GM21717 (cell line): Measurements from ENCODE around the gene SORBS1.
"Not testable (repeated sequence)": the region's sequence is repeated elsewhere in the genome, so short reads cannot be mapped to it uniquely, and the experiment has no call there.

Experiments used
- ATAC-seq: cut with Tn5 transposase; IDR thresholded peaks from one replicate; pipeline ENCODE4 v1.9.1; 2021; ENCODE audit warnings: mild to moderate bottlenecking, moderate library complexity; ENCODE audit not compliant: unreplicated experiment

Gene SORBS1

DNA sequence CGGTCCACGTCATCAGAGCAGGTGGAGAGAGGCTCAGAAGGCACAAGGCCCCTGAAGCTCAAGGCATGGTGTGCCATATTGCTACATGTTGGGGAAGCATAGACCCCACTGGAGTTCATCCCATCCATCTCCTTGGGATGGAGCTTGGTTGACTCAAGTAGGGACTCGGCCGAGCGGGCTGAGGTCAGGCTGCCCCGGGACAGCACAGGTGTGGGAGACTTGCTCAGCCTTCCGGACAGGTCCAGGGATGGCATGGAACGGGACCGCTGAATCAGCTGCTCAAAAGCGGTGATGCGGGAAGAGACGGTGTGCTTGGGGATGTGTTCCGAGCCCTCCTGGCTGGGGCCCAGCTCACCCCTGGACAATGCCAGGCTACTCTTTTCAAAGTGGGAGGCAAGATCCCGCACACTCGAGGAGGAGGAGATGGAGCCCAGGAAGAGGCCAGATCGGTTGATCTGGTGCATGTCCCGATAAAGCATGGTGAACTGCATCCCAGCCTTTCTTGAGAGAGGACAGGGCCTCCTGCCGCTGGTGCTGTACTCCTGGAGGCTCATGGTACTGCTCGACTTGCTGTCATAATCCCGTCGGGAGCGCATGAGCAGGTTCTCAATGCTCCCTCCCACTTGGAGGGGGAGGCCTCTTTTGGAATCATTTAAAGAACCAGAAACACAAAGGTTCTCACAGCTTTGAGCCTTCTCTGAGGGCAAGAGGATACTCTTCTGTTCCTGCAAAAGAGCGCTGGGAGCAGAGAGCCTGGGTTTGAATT lies 204.8 kb downstream of the SORBS1 start:
- ATAC-seq, result no peak

GRCh38 chr10:95355301-95355700 lies 205.9 kb downstream of the SORBS1 start:
- ATAC-seq, result no peak

DNA sequence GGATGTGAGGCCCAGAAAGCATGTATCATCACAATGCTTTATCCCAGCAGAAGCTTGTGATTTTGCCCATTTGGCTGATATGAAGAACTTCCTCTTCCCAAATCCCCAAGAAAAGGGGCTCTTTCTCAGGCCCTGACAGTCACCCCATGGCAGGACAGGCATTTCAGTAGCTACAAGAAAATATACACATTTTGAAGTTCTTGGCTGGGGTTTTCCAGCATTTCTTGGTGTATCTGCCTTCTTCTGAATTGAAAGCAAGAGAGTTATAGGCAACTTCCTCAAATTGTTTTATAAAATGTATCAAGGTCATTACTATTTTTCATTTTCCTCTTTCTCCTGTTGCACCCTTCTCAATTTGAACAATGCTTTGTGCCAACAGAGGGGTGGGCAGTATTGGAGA lies 207.1 kb downstream of the SORBS1 start:
- ATAC-seq, result no peak

- no peak for ATAC-seq
Measured at GRCh38 chr10:95353123-95353522, 208.0 kb downstream of the SORBS1 start.

GRCh38 chr10:95352684-95353083 lies 208.5 kb downstream of the SORBS1 start:
- no peak for ATAC-seq

DNA sequence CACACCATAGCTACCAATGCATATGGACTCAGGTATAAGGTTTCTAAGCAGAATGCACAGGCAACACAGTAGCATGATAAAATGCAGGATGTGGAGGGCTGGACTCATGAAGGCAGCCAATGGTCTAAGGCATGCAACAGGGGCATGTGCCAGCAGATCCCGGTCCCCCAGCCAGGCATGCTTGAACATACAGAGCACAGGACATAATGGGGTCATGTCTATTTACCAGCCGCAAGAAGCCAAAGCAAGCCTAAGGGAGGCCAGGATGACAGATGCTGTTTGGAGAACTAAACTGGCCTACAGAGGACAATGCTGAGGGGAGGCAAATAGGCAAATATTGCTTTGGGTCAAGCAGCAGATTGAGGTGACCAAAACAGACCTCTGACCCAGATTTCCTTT lies 210.3 kb downstream of the SORBS1 start:
- no peak for ATAC-seq

GRCh38 chr10:95350219-95350829 lies 210.8 kb downstream of the SORBS1 start:
- ATAC-seq, result no peak

DNA sequence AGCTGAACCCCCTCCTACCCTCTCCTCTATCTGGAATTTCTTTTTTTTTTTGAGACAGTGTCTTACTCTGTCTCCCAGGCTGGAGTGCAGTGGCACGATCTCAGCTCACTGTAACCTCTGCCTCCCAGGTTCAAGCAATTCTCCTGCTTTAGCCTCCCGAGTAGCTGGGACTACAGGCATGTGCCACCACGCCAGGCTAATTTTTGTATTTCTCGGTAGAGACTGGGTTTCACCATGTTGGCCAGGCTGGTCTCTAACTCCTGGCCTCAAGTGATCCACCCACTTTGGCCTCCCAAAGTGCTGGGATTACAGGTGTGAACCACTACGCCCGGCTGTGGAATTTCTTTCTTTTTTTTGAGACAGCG lies 213.8 kb downstream of the SORBS1 start:
- not testable (repeated sequence) for ATAC-seq

- no peak for ATAC-seq
Measured at GRCh38 chr10:95346715-95347401, 214.3 kb downstream of the SORBS1 start.

- no peak for ATAC-seq
Measured at GRCh38 chr10:95343573-95343972, 217.6 kb downstream of the SORBS1 start.

DNA sequence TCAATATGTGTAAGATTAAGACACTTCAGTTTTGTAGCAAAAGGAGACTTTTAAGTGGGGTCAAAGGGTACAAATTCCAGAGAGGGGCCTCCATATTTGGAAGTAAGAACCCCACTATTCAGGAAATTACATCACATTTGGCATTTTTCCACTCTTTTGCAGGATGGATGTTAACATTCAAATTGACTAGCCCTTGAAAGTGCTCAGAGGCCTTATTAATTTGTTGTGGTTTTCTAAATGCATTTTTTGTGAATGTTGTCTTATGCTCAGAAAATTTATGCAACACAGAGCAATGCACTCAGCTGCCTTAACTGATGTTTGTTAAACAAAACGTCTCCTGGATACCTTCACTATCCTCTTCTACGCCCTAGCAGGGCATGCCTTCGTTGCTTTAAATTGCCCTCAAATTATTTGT lies 219.4 kb downstream of the SORBS1 start:
- ATAC-seq, result no peak

GRCh38 chr10:95339863-95340262 lies 221.3 kb downstream of the SORBS1 start:
- no peak for ATAC-seq

DNA sequence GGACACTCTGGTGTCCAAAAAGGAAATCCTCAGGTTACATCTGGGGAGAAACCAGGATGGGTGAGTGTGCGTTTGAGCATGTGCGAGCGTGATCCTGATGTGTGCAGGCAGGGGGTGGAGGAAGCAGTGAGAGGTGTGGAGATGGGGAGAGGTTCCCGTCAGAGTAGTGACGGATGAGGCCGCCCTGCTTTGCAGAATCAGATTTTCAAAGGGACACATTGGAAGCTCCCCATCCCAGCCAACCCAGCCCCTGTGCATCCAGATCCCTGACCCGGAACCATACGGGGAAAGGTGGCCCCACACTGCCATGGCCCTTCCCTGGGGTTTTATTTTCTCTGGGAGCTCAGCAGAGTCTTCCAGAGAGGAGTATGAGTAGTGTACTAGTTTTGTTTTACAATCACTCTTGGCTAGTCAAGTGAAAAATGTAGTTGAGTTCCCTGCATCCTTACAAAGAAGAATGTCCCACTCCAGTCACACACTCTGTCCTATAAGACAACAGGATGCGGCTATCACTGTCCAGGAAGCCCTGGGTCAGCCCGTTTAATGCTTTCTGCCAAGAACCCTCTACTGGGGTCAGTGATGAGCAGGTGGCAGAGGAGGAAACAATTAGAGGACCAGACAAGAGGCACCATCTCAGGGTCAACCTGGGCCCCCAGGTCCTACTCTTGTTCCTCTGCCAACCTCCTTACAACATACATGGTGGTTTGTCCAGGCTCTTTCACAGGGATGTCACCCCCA lies 223.6 kb downstream of the SORBS1 start:
- no peak for ATAC-seq

- no peak for ATAC-seq
Measured at GRCh38 chr10:95336702-95337101, 224.5 kb downstream of the SORBS1 start.

DNA sequence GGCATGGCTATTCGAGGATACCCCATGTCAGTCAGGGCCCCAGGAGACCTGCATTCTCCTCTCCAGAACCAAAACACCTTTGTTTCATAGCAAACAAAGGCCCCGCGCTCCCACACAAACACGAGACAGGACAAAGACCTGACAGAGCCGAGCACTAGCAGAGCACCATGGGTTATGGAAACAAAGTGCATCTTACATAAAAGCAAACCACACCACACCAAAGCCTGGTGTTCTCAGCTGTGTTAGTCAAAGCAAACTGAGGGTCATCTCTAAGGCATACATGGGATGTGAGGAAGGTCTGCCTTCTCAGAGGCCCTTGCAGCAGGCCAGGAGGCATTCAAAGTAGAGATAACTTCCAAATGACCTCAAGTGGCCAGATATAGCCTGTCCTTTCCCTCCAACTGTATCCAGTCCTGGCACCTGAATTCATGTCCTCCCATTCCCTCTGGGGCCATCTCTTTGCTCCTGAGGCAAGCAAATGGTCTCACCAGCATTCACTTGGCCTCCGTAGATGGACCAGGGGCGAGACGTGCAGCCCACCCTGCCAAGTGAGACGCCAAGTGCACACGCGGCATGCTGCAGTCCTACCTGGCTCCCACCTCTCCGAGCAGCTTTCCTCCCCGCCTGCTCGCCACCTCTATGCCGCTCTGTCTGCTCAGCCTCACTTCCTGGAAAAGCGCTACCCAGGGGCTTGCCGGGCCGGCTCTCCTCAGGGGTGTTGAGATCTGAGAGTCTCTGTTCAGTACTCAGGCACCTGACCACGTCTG lies 225.1 kb downstream of the SORBS1 start:
- ATAC-seq, result no peak

- ATAC-seq, result no peak
Measured at GRCh38 chr10:95334805-95335144, 226.4 kb downstream of the SORBS1 start.

- no peak for ATAC-seq
Measured at GRCh38 chr10:95333997-95334804, 227.0 kb downstream of the SORBS1 start.

- ATAC-seq, result no peak
Measured at GRCh38 chr10:95332666-95333249, 228.4 kb downstream of the SORBS1 start.

DNA sequence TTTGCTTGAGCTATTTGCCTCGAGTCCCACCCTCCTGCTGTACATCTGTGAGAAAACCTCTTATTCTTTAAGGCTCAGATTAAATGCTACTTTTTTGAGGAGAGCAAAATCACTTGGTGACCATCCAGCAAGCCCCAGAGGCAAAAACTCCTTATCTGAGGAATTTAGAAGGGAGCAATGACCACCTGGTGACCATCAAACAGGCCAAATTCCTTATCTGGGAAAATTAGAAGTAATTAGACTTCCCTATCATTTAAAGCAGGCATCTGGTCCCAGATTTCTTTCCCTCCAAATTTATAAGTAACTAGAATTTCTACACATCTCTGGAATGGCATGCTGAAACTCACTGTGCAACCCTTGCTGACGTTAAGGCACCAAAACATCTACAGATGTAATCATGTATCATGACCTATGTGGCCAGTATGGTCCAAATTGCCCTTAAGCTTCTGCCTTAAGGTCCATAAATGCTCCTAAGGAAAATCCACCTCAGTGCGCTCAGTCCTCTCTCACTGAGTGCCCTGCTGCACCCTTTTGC lies 229.5 kb downstream of the SORBS1 start:
- ATAC-seq, result no peak
